GM12873 (cell line): Measurements from ENCODE around the gene ADD3.

Experiments
- CTCF ChIP-seq: IDR thresholded peaks from 2 replicates; pipeline ENCODE4 v1.5.1; 2012; ENCODE audit warnings: low read depth, mild to moderate bottlenecking, moderate library complexity, low read length, control low read depth; ENCODE audit not compliant: insufficient read depth; ENCODE audit errors: missing control alignments

ADD3 gene

DNA sequence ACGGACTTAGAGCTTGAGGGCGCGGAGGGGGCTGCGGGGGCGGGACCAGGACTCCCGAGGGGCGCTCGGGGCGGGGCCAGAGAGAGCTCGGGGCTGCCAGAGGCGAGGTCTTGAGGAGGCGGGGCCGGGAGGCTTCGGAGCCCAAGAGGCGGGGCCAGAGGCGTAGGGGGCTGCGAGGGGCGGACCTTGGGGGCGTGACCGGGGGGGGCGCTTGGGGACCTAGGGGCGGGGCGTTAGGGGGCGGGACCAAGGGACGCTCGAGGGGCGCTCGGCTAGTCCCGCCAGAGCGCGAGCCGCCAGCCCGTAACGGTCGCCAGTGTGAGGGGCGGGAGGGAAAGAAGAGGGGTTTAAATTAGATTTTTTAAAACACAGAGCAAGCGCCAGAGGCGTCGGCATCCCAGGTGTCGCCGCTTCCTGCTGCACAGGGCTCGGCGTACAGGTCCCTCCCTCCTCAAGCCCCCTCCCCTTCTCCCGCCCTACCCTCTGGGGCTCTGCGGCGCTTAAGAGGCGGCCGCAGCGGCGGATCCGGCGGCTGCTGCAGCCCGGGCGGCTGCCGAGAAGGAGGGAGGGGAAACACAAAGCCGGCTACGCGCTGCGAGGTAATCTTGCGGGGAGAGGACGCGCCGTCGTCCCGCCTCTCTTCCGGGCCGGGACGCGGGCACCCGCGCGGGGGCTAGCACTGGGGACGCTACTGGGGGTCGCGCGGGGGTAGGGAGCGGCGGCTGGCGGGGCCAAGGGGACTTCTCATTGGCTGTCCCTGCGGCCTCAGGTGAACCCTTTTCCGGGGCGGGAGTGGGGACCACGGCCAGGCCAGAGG lies at the start of gene ADD3:
Gene ADD3 (plus strand): TSS at position 284 of the 817 bp plus-strand sequence. CDS start 92,670 bp downstream, outside the sequence.
- TF ChIP-seq CTCF, result no peak

GRCh38 chr10:109958059-109958458 lies 49.7 kb upstream of the ADD3 start:
- no peak for TF ChIP-seq CTCF

- TF ChIP-seq CTCF, result no peak
Observed at GRCh38 chr10:109959259-109960145, 48.3 kb upstream of the ADD3 start.

GRCh38 chr10:109960682-109961081 lies 47.1 kb upstream of the ADD3 start:
- TF ChIP-seq CTCF, result no peak

GRCh38 chr10:109961174-109962001 lies 46.4 kb upstream of the ADD3 start:
- TF ChIP-seq CTCF, result no peak

- no peak for TF ChIP-seq CTCF
Observed at GRCh38 chr10:109962247-109962646, 45.5 kb upstream of the ADD3 start.

- no peak for TF ChIP-seq CTCF
Observed at GRCh38 chr10:109963439-109963838, 44.3 kb upstream of the ADD3 start.
